GM19467 (cell line): Measurements from ENCODE around the gene RPTOR.

Experiments used
- ATAC-seq: cut with Tn5 transposase; IDR thresholded peaks from one replicate; pipeline ENCODE4 v1.9.1; 2021; ENCODE audit warnings: mild to moderate bottlenecking, moderate library complexity; ENCODE audit not compliant: unreplicated experiment

RPTOR gene

DNA sequence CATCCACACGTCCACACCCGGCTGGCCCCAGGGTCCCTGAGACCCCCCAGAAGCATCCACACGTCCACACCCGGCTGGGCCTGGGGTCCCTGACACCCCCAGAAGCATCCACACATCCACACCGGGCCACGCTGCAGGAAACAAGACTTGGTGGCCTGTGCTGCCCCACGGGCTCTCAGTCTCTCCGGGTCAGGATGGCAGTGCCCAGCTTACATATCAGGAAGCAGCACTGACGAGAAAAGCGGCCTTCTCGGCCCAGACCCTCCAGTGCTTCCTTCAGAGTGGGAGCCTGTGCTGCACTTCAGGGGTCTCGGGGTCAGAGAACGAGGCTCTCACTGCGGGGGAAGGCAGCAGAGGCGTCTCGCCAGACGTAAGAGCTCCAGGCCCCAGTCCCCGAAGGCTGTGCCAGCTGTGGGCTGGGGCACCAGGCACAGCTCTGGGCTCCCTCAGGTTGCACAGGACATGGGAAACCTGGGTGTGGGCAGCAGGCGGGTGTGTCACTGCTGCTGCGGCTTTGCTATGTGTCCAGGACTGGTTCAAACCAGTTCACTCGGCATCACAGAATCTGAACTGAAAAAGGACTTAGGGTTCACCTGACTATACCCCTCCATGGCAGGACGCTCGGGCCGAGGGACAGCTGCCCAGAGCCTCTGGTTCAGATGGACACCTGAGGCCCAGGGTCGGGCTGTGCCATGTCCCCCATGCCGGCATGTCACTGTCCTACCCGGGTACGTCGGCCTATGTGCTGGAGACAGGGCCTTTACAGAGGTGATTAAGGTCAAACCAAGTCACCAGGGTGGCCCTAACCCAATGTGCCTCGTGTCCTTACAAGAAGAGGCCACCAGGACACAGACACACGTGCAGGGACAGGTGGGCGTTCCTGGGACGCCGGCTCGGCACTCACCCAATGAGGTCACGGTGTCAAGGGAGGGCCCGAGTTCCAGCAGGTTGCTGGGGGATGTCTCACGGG lies 406.8 kb downstream of the RPTOR start:
- ATAC-seq = no peak

DNA sequence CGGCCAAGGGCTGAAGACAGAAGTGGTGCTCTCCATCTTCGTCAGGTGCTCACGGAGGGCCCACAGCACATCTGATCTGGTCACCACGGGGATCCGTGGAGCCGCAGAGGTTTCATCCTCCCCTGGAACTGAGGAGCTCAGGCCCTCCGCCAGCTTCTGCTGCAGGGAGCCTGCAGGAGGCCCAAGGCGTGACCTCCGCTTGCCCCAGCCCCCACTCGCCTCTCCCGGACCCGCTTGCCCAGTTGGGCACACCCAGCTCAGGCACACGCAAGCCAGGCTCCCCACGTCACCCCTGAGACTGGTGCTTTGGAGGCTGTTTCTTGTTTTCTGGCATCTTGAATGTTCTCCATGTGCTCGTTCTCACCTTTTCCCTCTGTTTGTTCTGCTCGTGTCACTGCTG lies 407.7 kb downstream of the RPTOR start:
- no peak for ATAC-seq

DNA sequence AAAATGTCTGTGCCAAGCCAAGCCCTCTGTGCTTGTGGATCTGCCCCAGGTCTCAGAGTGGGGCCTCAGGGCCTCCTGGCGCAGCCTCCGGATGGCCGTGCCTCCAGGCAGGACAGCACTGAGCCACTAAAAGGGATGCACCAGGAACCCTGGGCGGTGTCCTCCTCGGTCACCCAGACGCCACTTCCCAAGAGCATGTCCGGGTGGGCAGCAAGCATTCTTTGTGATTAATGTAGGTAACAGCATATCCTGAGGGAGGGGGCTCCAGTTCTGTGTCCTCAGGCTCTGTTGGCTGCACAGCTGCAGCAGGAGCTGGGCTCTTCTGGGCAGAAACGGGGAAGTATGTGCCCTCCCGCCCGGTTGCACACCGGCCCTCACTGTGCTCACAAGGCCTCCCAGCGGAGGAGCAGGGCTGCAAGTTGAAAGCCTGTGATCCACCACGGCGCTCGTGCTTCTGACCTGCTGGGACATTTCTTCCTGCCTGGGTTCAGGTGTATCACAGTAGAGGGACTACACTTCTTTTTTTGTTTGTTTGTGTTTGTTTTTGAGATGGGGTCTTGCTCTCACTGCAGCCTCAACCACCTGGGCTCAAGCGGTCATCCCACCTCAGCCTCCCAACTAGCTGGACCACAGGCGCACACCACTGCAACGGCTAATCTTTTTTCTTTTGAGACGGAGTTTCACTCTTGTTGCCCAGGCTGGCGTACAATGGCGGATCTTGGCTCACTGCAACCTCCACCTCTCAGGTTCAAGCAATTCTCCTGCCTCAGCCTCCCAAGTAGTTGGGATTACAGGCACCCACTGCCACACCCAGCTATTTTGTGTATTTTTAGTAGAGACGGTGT lies 409.1 kb downstream of the RPTOR start:
- no peak for ATAC-seq

DNA sequence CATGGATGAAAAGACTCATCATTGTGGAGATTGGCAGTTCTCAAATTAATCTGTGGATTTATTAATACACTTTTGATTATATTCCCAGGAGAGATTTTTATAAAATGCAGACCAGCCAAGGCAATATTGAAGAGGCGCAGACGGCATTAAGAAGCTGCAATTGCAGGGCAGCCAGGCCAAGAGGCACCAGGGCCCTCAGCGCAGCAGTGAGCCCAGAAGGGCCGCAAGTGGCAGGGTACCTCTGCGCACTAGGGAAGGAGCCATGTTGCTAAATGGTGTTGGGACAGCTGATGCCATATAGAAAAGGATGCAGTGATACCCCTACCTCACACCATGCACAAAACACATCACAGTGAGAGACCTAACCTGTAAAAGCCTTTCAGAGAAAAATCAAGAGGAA lies 410.4 kb downstream of the RPTOR start:
- ATAC-seq = no peak

DNA sequence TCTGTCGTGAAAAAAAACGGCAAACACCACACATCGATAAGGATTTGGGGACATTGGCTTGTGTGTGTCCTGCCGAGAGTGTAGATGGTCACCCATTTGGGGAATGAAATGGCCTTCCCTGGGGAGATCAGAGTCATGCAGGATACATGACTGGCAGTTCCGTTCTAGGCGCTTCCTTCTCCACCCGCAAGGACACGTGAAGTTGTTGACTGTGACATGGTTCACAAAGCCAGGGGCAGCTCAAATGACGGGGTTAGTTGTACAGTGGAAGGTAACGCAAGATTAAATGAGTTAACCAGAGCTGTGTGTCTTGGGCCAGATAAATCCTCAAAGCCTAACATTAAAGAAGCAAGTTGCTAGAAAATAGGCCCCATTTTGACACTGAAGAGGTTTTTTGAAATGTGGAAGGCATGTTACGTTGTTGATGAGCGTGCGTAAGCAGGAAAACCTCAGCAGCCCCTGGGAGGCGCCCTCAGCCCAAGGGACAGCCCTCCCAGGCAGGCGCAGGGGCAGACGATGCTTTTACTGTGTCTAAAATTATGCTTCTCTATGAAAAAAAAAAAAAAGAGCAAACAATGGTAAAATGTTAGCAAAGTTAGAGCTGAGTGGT lies 411.1 kb downstream of the RPTOR start:
- ATAC-seq = no peak

DNA sequence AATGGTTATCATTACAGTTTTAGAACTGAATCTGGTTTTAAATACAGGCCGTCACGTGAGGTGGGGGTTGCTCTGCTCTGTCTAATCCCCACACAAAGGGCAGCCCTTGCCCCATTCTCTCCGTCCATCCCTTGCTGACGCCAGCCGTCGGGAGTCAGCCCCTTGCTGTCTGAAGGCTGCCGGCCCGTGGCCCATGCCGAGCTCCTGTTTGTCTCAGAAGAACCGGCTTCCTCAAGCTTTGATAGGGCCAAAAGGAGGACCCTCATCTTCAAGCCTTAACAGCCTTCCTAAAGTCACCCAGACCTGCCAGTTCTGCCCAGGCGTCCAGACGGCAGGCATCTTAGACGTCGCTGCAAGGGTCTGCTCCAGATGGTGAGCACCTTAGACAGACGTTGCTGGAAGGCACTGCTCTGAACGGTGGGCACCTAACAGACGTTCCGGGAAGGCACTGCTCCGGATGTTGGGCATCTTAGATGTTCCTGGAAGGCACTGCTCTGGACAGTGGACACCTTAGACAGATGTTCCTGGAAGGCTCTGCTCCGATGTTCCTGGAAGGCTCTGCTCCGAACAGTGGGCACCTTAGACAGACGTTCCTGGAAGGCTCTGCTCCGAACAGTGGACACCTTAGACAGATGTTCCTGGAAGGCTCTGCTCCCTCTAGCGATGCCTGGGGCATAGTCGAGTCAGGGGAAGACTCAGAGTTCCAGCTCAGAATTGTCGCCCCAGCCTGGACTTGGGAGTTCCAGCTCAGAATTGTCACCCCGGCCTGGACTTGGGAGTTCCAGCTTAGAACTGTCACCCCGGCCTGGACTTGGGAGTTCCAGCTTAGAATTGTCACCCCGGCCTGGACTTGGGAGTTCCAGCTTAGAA lies 411.9 kb downstream of the RPTOR start:
- ATAC-seq = no peak

DNA sequence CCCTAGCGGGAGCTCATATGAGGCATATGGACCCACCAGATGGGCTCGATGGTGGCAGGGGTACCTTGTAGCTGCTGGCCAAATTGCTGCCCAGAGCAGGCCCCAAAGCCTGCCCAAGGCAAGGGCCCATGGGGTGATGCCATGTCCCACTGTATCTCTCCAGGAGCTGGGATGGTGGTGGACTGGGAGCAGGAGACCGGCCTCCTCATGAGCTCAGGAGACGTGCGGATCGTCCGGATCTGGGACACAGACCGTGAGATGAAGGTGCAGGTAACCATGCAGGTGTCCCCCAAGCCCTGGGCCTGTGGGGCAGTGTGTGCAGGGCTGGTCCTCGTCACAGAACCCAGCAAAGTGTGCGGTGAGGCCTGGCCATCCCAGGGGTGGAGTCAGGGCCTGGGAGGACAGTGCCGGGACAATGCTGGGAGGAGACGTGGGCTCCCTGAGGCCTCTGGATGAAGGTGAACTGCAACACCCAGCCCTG lies 412.9 kb downstream of the RPTOR start:
- no peak for ATAC-seq

DNA sequence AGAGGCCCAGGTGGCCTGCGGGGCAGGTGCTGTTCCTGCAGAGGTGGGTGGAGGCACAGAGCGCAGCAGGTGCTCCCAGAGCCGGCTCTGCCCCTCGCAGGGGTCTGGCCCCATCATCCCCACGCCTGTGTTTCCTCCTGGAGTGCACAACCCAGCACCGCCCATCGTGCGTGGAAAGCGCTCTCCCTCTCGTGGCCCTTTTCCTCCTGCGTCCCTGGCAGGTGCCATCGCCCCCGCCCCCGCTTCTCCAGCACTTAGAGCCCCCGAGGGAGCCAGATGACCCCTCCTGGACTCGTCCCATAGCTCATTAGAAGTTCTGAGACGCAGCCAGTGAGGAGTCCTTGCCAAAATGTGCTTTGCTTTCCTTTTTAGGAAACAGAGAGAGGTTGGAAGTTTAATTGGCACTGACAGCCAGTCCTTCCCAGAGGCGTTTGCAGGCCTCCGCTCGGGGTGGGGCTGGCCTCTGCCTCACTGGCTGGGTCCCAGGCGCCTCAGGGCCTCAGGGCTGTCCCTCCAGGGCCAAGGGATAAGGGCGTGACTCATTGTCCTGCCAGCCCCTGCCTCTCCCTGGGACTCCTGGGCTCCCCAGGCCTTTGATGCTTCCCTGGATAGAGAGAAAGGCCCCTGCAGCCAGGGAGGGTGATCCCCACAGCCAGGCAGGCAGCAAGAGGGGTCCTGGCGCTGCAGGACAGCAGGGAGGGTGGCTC lies 414.8 kb downstream of the RPTOR start:
- ATAC-seq = no peak

DNA sequence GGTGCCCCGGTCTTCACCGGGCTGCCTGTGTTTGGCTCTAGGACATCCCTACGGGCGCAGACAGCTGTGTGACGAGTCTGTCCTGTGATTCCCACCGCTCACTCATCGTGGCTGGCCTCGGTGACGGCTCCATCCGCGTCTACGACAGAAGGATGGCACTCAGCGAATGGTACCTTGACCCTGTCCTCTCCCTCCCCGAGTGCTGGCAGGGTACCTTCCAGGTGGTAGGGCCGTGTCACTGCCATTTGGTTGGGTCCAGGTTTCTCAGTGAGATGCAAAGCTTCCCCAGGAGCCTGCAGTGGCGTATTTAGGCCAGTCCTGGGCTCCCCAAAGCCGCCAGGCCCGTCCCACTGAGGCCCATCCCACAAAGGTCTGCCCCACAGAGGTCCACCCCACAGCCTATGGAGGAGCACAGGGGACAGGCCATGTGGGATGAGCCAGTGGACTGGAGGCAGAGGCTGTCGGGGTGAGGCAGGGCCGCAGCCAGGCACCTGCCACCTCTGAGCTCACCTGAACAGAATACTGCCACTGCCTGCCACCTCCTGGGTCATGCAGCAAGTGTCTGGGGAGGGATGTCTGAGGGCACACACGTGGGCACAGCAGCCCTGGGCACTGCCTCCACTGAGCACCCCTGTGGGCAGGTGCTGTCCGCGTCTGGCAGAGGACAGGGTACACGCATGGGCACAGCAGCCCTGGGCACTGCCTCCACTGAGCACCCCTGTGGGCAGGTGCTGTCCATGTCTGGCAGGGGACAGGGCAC lies 415.6 kb downstream of the RPTOR start:
- ATAC-seq = no peak

DNA sequence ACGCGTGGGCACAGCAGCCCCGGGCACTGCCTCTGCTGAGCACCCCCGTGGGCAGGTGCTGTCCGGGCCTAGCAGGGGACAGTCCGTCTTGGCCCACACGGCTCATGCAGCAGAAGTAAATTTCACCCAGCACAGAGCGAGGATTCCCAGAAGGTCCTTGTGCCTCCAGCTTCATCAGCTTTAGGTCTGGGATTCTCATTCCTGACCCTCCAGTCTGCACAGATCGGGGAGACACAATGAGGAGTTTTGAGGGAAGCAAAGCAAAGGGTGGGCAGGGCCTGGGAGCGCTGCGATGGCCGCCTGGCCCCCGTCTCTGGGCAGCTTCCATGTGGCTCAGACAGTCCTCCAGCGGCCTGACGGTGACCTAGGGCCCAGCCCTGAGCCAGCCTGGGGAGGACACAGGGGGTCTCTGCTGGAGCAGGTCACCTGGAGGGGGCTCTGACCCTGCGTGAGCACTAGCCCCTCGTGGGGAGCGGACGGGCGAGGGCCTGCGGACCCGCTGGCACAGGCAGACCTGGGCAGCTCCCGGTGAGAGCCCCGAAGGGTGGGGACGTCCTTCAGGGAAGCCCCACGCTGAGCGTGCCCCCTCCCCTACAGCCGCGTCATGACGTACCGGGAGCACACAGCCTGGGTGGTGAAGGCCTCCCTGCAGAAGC lies 416.3 kb downstream of the RPTOR start:
- no peak for ATAC-seq

DNA sequence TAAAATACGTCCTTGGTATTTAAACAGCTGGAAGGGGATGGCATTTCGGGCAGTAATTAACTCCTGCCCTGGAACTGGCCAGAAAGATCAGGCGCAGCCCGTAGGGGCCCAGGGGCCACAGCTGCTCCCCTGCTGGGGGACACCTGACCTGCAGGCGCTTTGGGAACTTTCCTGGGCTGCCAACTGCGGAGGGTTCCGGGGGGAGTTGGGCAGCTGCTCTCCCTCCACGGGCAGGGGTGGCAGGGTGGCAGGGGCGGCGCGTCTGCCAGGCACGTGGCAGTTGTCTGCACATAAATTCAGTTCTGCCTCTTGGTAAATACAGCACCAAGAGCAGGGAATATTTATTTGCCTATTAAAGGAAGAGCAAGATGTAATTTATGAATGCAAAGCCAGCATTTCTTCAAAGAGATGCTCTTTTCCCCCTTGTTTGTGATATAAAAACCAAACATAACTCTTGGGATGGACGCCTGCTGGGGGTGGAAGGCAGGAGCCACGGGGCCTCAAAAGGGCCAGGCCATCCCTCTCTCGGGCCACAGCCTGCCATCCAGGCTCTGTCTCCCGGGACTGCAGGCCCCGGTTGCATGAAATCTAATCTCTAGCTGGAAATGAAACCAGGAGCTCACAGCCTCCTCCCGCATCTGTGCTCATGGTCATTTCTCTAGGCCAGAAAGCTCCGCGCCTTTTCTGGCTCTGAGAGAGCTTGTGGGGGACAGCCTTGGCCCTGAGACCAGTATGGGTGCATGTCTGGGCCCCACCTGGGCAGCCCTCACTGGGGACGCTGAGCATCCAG lies 417.1 kb downstream of the RPTOR start:
- no peak for ATAC-seq

DNA sequence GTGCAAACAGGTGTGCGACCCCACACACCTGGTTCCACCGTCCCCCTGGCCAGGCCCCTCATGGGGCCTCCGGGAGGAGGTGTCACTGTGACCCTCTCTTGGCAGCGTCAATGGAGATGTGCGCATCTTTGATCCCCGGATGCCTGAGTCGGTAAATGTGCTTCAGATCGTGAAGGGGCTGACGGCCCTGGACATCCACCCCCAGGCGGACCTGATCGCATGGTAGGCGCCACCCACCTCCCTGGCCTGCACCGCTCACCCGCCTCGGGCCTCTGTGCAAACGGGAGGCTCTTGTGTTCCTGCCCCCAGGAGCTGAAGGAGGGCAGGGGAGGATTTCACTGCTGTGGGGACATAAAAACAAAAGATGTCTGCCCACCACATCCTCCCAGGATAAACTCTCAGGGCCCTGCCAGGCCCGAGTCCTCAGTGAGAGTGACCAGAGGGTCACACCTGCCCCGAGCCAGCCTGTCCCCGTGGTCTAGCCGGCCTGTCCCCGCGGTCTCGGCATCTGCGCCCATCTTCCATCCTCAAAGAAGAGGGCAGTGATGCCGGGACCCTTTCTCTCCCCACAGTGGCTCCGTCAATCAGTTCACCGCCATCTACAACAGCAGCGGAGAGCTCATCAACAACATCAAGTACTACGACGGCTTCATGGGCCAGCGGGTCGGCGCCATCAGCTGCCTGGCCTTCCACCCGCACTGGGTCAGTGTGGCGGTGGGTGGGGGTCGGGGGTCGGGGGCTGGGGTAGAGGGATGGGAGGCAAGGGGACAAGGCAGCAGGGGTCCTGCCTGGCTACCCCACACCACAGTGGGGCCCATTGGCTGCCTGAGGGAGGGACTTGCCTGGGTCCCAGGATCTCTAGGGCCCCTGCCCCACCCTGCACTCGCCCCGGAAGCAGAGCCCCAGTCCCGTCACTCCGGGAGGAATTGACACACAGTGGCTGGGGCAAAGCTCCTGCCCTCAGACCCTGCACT lies 418.0 kb downstream of the RPTOR start:
- no peak for ATAC-seq

DNA sequence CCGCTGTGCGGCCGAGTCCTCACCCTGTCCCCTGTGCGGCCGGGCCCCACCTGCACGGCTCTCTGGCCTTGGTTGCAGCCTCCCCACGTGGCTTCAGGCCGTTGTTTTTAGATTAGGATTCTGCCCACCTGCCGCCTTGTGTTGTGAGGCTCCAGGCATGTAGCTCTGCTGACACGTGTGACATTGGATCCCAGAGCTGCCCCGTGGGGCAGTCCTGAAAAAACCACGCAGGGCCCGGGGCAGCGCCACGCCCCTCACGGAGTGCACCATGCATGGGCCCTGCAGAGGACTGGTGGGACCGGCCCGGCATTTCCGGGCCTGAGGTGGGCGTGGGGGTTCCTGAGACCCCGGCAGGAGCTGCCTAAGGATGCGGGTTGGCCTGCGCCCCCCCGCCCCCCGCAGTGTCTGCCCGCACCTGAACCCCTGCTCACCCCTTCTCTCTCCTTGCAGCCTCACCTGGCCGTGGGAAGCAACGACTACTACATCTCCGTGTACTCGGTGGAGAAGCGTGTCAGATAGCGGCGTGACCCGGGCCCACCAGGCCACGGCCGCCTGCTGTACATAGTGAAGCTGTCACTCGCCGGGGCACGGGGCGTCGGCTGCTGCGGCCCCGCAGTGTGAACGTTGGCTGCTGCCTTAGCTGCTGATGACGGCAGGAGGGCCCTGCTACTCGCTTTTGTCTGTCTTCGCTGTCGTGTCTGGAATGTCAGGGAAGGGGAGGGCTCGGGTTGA lies 419.3 kb downstream of the RPTOR start:
- ATAC-seq = no peak

DNA sequence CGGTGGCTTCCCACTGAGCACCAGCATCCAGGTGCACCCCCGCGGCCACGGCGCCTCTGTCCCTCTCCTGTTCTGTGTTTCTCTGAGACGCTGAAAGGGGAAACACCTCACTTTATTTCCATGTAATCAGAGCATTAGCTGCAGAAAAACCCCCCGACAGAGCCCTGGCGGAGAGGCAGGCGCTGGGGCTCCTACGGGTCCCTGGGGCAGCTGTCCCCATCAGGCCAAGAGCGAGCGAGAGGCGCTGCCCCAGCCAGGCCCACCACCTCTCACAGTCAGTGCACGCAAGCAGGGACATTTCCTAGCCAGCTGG lies 419.9 kb downstream of the RPTOR start:
- no peak for ATAC-seq

DNA sequence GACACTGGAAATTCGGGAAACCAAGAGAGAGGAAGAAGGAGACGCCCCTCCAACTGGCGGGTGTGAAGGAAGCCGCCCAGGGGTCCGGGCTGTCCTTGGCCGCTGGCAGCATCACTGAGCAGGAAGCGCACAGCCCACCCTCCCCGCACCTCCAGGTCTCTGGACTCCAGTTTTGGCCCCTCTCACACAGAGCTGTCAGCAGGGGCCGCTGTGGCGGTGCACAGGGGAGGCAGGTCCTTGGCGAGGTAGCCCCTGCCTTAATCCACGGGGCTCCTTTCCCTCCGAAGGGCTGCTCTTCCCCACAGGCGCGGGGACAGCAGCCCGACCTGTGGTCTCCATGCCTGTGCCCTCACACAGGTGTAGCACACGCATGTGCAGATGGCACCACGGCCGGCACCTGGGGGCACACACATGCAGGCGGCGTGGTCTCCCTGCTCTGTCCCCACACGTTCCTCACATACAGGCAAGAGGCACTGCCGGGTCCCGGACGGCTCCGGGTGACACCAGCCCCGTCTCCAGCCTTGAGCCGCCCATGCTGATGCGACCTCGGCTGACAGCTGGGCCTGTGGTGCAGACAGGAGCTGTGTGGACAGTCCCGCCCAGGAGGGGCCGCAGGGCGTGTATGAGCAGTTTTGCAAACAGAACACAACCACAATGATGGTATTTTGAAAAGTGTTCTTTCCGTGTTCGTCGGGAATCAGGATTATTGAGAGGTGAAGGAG lies 420.4 kb downstream of the RPTOR start:
- no peak for ATAC-seq
